Naive B cell (primary cell): Measurements from ENCODE around the gene EVI5. TPM values are rescaled to one million over a fixed set of nuclear protein-coding genes. Genes with fewer than 3 reads are reported as not detected.

Experiments
- ATAC-seq, 2 donors: fragments of 150-1000 bp; cut with Tn5 transposase; 2 replicates each; pipeline ENCODE4 v1.10.0; 2021; ENCODE audit warnings: low read depth in 2 of 2, mild to moderate bottlenecking in 2 of 2, moderate library complexity in 2 of 2
- DNase-seq: peaks from one replicate; pipeline ENCODE4 v3.0.0; 2022
- H3K27ac Mint-ChIP-seq, 6 donors: one replicate each; pipeline ENCODE4 v1.8.0; 2020 to 2022; ENCODE audit warnings: mild to moderate bottlenecking in 6 of 6, mixed read lengths in 6 of 6, moderate library complexity in 5 of 6, inconsistent platforms in 2 of 6
- H3K27me3 Mint-ChIP-seq, 3 donors: one replicate each; pipeline ENCODE4 v1.8.0; 2021 to 2022; ENCODE audit warnings: mixed read lengths in 3 of 3, mild to moderate bottlenecking in 1 of 3
- H3K36me3 Mint-ChIP-seq, 2 donors: one replicate each; pipeline ENCODE4 v1.8.0; 2020 to 2022; ENCODE audit warnings: mixed read lengths in 2 of 2, inconsistent platforms in 1 of 2, mild to moderate bottlenecking in 1 of 2
- H3K4me1 Mint-ChIP-seq, 3 donors: one replicate each; pipeline ENCODE4 v1.8.0; 2020 to 2022; ENCODE audit warnings: mixed read lengths in 3 of 3, inconsistent platforms in 1 of 3, mild to moderate bottlenecking in 1 of 3, moderate library complexity in 1 of 3
- H3K4me3 Mint-ChIP-seq, 8 donors: one replicate each; pipeline ENCODE4 v1.8.0; 2020 to 2022; ENCODE audit warnings: mild to moderate bottlenecking in 8 of 8, mixed read lengths in 8 of 8, moderate library complexity in 8 of 8, inconsistent platforms in 2 of 8
- H3K9me3 Mint-ChIP-seq, 7 donors: one replicate each; pipeline ENCODE4 v1.8.0; 2020 to 2022; ENCODE audit warnings: mixed read lengths in 7 of 7, mild to moderate bottlenecking in 5 of 7, inconsistent platforms in 2 of 7, moderate library complexity in 1 of 7
- polyA plus RNA-seq, 6 donors: library from polyadenylated mRNA; unstranded; fragments of 300-500 nt; fragmentation: Illumina TruSeq; gene quantifications; one replicate each; pipeline ENCODE4 v1.2.3, GENCODE V29; 2021; ENCODE audit warnings: low read depth in 6 of 6

The EVI5 gene
- polyA plus RNA-seq, 6 donors from 2014 or later, result 3.3 to 11.6 (median 9.0) TPM

- Mint-ChIP-seq H3K4me3 (no peak overlapping the region), H3K9me3 (no peaks in the 10 kb centered on the region), H3K27me3 (peaks cover 0 to 4% (median 0%) of the 10 kb centered on the region in 3 donors), H3K27ac (peak overlapping the region in 1 of 6 donors; percentile 74), H3K4me1 (peaks cover 8 to 27% (median 16%) of the 10 kb centered on the region in 3 donors), H3K36me3 (no peaks in the 10 kb centered on the region)
- ATAC-seq, result no peak
- DNase-seq, result no peak
These were observed 320.2 kb downstream of the EVI5 start for GRCh38 chr1:92464588-92465255.

DNA sequence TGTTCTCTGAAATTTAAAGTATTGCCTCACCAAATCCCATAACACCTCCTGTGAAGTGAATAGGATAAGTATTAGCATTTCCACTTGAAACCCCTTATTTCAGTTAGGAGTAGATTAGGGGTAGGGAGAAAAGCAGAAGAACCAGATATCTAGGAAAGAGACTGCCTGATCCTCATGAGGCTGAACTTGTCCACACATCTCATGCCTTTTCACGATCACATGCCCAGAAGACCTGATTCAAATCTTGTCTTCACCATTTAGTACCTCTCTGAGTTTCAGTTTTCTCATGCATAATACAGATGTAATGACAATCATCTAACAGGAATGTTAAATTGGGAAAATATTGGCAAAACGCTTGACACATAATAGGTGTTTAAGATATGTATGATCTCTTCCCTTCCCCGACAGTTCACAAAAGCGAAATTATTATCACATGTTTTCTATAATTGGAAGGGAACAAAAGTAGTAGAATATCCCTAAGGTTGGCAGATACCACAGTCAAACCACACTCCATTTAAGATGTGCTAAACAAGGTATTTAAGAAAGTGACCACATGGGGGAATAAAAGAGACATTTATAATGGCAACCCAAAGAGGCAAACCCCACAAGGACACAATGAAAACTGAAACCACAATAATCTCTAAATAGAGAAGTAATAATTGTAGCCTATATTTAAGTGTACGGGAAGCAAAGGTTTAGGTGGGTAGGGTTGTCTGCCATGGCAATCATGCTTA is 323.4 kb downstream of the EVI5 start:
- no peaks in the 10 kb centered on the region for H3K36me3 Mint-ChIP-seq
- no peaks in the 10 kb centered on the region for H3K9me3 Mint-ChIP-seq
- peak overlapping the region in 1 of 8 donors; percentile 47 for H3K4me3 Mint-ChIP-seq
- DNase-seq, result no peak
- peaks cover 9 to 24% (median 19%) of the 10 kb centered on the region in 3 donors for H3K4me1 Mint-ChIP-seq
- peaks cover 0 to 4% (median 0%) of the 10 kb centered on the region in 3 donors for H3K27me3 Mint-ChIP-seq
- peak; percentile 54 to 68 for ATAC-seq
- H3K27ac Mint-ChIP-seq, result peak overlapping the region in 3 of 6 donors; percentile 18 to 19 (median 18)

DNA sequence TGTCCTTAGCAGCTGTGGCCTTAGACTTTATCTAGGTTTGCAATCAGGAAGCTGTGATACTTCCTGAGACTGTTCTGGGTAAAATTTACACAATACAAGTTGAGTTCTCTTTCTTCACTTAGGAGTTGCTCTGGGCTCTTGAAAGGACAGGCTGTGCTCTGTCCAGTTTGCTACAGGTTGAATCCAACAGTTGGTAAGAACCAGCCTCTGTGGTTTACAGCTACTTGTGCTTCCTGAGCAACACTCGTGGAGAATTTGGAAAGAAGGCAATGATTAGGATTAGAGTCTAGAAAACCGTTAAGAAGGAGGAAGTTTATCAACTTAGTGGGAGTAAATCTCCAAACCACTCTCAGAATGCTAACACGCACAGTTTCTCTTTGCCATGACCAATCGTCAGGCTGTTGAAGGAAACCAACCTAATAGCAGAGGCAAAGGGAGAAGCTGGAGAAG is 325.0 kb downstream of the EVI5 start:
- no peak for DNase-seq
- H3K27ac Mint-ChIP-seq, result no peak overlapping the region
- peaks cover 9 to 19% (median 17%) of the 10 kb centered on the region in 3 donors for H3K4me1 Mint-ChIP-seq
- no peaks in the 10 kb centered on the region for H3K9me3 Mint-ChIP-seq
- H3K27me3 Mint-ChIP-seq, result peaks cover 0 to 4% (median 0%) of the 10 kb centered on the region in 3 donors
- ATAC-seq, result no peak
- no peaks in the 10 kb centered on the region for H3K36me3 Mint-ChIP-seq
- peak overlapping the region in 2 of 8 donors; percentile 56 to 62 for H3K4me3 Mint-ChIP-seq

Other genes with a start within 250 kb of the EVI5 start
- gene RPL5, start 46.9 kb upstream of the EVI5 start, polyA plus RNA-seq, result 1,000 to 10,000 TPM; 1,555 to 2,814 (median 2,267) TPM
- gene DIPK1A, start 176.4 kb upstream of the EVI5 start, polyA plus RNA-seq, result 10 to 100 TPM; 26.0 to 57.3 (median 32.4) TPM